ENCODE results near the gene KCNG3.

- TF ChIP-seq CTCF (IDR thresholded peaks at IDR 0.05) (no peak), POLR2A (IDR thresholded peaks at IDR 0.05) (no peak)
Measured at GRCh38 chr2:42430188-42430587, 63.6 kb downstream of the KCNG3 start.
